H1 (cell line): ENCODE results near the gene GALNT9.

ENCODE experiments used
- EP300 ChIP-seq, 2 experiments: IDR thresholded peaks; 1 replicate in 1 of 2; 2 replicates in 1 of 2; pipeline ENCODE4 v1.6.1; 2011 to 2012; ENCODE audit warnings: low read depth in 2 of 2, low read length in 2 of 2, mild to moderate bottlenecking in 2 of 2, borderline replicate concordance in 1 of 2, inconsistent platforms in 1 of 2, moderate library complexity in 1 of 2
- POLR2A ChIP-seq, 2 experiments: IDR thresholded peaks; 1 replicate in 1 of 2; 2 replicates in 1 of 2; pipeline ENCODE4 v1.6.1; 2011; ENCODE audit warnings: low read depth in 2 of 2, low read length in 2 of 2, mild to moderate bottlenecking in 2 of 2; ENCODE audit errors: control extremely low read depth in 1 of 2
- POLR2AphosphoS5 ChIP-seq: IDR thresholded peaks from 2 replicates; pipeline ENCODE4 v1.6.1; 2011; ENCODE audit warnings: low read depth, low read length
- RFX5 ChIP-seq: IDR thresholded peaks from 2 replicates; pipeline ENCODE4 v1.6.1; 2011; ENCODE audit warnings: low read depth, low read length, improper control_type of control experiment, borderline replicate concordance
- SIN3A ChIP-seq, 2 experiments: IDR thresholded peaks in 1 of 2; conservative IDR thresholded peaks in 1 of 2; 2 replicates each; pipeline ENCODE4 v1.6.1; 2011 to 2012; ENCODE audit warnings: low read length in 2 of 2, improper control_type of control experiment in 1 of 2, low read depth in 1 of 2, mild to moderate bottlenecking in 1 of 2
- SP1 ChIP-seq: IDR thresholded peaks from 2 replicates; pipeline ENCODE4 v1.6.1; 2011; ENCODE audit warnings: low read depth, low read length
- SP4 ChIP-seq: IDR thresholded peaks from 2 replicates; pipeline ENCODE4 v1.6.1; 2012; ENCODE audit warnings: low read length, inconsistent platforms
- ZNF274 ChIP-seq: IDR thresholded peaks from 2 replicates; pipeline ENCODE4 v1.7.0; 2012; ENCODE audit warnings: low read length, borderline replicate concordance; ENCODE audit errors: extremely low read depth
- TF ChIP-seq, protein P1 (sequence below): IDR thresholded peaks from 2 replicates; pipeline ENCODE4 v1.6.1; 2012; ENCODE audit warnings: inconsistent platforms
- TF ChIP-seq, protein P2 (sequence below), 3 experiments: IDR thresholded peaks; 1 replicate in 2 of 3; 2 replicates in 1 of 3; pipeline versions ENCODE4 v1.5.1 to v1.6.1; 2011; ENCODE audit warnings: low read length in 3 of 3, mild to moderate bottlenecking in 3 of 3, inconsistent platforms in 2 of 3, low read depth in 1 of 3, moderate library complexity in 1 of 3; ENCODE audit not compliant: insufficient read depth in 1 of 3; ENCODE audit errors: control extremely low read depth in 1 of 3

DNA sequence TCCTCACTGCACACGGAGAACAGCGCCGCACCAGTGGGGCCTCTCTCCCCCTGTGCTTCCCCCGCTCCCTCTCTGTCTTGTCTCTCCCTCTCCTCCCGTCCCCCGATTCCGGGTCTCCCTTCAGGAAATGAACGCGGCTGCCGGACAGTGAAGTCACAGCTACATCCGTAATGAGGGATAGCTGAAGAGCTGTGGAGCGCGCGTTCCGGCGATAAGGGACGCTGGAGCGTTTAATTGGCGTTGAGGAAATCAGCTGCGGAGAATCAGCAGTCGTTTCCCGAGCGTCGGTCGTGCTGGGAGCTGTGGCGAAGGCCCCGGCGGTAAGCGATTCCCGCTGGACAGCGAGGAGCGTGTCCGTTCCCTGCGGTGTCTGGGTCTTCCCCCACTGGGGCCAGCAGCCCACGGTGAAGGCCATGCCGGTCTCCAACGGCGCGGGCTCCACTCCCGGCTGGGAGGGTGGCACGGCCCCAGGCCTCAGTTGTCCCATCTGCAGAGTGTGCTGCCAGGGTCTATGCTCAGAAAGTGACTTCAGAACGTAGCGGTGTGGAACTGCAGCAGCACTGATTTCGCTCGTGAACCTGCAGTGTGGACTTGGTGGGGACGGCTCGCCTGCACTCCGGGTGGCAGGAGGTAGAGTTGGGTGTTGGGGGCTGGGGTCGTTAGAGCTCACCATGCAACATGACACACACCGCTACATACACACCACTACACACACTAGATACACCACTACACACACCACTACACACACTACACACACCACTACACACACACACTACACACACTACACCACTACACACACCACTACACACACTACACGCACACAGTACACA lies 174.2 kb downstream of the GALNT9 start:
- TF ChIP-seq, protein P1, sequence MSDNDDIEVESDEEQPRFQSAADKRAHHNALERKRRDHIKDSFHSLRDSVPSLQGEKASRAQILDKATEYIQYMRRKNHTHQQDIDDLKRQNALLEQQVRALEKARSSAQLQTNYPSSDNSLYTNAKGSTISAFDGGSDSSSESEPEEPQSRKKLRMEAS: no peak
- TF ChIP-seq ZNF274: no peak
- no peak for TF ChIP-seq RFX5
- TF ChIP-seq, protein P2, sequence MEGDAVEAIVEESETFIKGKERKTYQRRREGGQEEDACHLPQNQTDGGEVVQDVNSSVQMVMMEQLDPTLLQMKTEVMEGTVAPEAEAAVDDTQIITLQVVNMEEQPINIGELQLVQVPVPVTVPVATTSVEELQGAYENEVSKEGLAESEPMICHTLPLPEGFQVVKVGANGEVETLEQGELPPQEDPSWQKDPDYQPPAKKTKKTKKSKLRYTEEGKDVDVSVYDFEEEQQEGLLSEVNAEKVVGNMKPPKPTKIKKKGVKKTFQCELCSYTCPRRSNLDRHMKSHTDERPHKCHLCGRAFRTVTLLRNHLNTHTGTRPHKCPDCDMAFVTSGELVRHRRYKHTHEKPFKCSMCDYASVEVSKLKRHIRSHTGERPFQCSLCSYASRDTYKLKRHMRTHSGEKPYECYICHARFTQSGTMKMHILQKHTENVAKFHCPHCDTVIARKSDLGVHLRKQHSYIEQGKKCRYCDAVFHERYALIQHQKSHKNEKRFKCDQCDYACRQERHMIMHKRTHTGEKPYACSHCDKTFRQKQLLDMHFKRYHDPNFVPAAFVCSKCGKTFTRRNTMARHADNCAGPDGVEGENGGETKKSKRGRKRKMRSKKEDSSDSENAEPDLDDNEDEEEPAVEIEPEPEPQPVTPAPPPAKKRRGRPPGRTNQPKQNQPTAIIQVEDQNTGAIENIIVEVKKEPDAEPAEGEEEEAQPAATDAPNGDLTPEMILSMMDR (IDR thresholded peaks at IDR 0.05; ENCODE audit: control extremely low read depth in 1 of 3, insufficient read depth in 1 of 3, low read depth in 1 of 3, low read length in 3 of 3): no peak
- TF ChIP-seq SP1: no peak
- TF ChIP-seq EP300 (IDR thresholded peaks at IDR 0.05; ENCODE audit: borderline replicate concordance in 1 of 2, low read depth in 2 of 2, low read length in 2 of 2): no peak
- TF ChIP-seq SP4: no peak
- TF ChIP-seq POLR2AphosphoS5: no peak
- no peak for TF ChIP-seq SIN3A (conservative IDR thresholded peaks at IDR 0.05 in 1 of 2, IDR thresholded peaks at IDR 0.05 in 1 of 2; ENCODE audit: low read depth in 1 of 2, low read length in 2 of 2)
- TF ChIP-seq POLR2A (IDR thresholded peaks at IDR 0.05; ENCODE audit: control extremely low read depth in 1 of 2, low read depth in 2 of 2, low read length in 2 of 2): no peak
